ENCODE measurements around the gene ABTB1.

DNA sequence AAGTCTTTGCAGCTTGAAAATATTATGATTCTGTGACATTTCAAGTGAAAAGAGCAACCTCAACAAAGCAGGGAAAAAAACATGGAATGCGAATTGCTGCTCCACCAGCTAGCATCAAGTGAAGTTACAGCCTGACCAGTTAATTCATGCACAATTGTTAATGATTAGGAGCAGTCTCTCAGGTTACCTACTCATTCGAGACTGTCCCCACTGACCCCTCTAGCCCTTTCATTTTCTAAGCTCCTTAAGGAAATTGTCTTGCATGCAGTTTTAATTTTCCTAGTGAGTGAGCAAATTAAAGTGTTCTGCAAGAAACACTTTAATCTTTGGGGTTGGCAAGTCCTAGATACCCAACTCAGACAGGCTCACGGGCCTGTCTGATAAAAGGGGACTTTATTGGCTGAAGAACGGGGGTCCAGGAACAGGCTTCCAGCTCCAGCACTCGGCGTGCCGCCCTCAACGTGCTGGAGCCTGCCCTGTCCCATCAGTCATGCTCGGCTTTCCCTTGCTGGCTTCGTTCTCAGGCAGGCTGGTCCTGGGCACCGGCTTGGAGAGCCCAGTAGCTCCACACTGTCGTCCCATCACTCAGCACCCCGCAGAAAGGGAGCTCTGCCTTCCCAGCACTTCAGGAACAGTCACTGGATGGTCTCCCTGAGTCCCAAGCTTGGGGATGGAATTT, 25.4 kb upstream of the ABTB1 start:
- no peak for TF ChIP-seq POLR2A (IDR thresholded peaks at IDR 0.05; ENCODE audit: low read depth, low read length)
- no peak for TF ChIP-seq POLR2AphosphoS5 (IDR thresholded peaks at IDR 0.05; ENCODE audit: low read depth, low read length)
- no peak for TF ChIP-seq TAF1 (IDR thresholded peaks at IDR 0.05; ENCODE audit: borderline replicate concordance, low read depth, low read length)
